K562 (cell line): ENCODE measurements around the gene PRRG4. TPM values are rescaled to one million over a fixed set of nuclear protein-coding genes. Genes with fewer than 3 reads are reported as not detected.

Experiments used
- ATAC-seq: fragments of 200-7000 bp; cut with Tn5 transposase; 3 replicates; pipeline ENCODE4 v1.9.1; 2020; ENCODE audit warnings: moderate library complexity
- BruUV-seq: library from RNA; stranded (reverse); fragments of 400-500 nt; replicated peaks from 2 replicates; lab custom pipeline; 2021; lab: Mats Ljungman, UMichigan
- CTCF ChIA-PET: fragments of 300-600 bp; formaldehyde crosslinking; extraction: SDS; loops from one replicate; lab custom pipeline; 2021; ENCODE audit warnings: low intra/inter-chr PET ratio; lab: Yijun Ruan, JAX
- POLR2A ChIA-PET: fragments of 300-600, 350-650 bp; sonication (Branson Sonifier 250); formaldehyde crosslinking; extraction: SDS; loops from one replicate; lab custom pipeline; 2021; ENCODE audit warnings: antibody characterized with exemption, inconsistent platforms; lab: Yijun Ruan, JAX
- DNase-seq, 4 experiments: peaks; one replicate each; pipeline versions ENCODE4 v3.0.0 to v3.0.0-alpha.2; 2011 to 2018; ENCODE audit warnings: low spot score in 3 of 4, mixed read lengths in 3 of 4; ENCODE audit errors: extremely low read depth in 1 of 4
- FAIRE-seq: peaks from 2 replicates; lab custom pipeline; 2011; peaks lifted over from hg19 to GRCh38; lab: Jason Lieb, UNC
- H2AFZ ChIP-seq: 2 replicates; pipeline ENCODE4 v1.6.0; 2011; ENCODE audit warnings: low read depth, low read length, control low read depth, inconsistent platforms
- H3K27ac ChIP-seq: fragments of 200-600 bp; 3 replicates; pipeline ENCODE4 v1.8.0; 2011; ENCODE audit warnings: low read depth, mild to moderate bottlenecking, control low read depth, inconsistent platforms, low read length, moderate library complexity, mixed read lengths; ENCODE audit errors: extremely low read depth
- H3K27me3 ChIP-seq, 2 experiments: fragments of 300-600 bp in 1 of 2; 2 replicates in 1 of 2; 3 replicates in 1 of 2; pipeline versions ENCODE4 v1.6.0 to v1.8.0; 2011; ENCODE audit warnings: inconsistent platforms in 2 of 2, low read length in 2 of 2, mild to moderate bottlenecking in 1 of 2, mixed read lengths in 1 of 2, moderate library complexity in 1 of 2; ENCODE audit not compliant: control insufficient read depth in 2 of 2, insufficient read depth in 2 of 2
- H3K36me3 ChIP-seq: fragments of 300-600 bp; 3 replicates; pipeline ENCODE4 v1.8.0; 2011; ENCODE audit warnings: mild to moderate bottlenecking, low read length, inconsistent platforms; ENCODE audit not compliant: control insufficient read depth, insufficient read depth
- H3K4me1 ChIP-seq, 2 experiments: fragments of 200-600 bp in 1 of 2; replicated peaks in 1 of 2; 2 replicates in 1 of 2; 3 replicates in 1 of 2; pipeline versions ENCODE4 v1.5.1 to v1.8.0; 2011; ENCODE audit warnings: inconsistent platforms in 2 of 2, low read length in 2 of 2, mild to moderate bottlenecking in 1 of 2, mixed read lengths in 1 of 2, moderate library complexity in 1 of 2; ENCODE audit not compliant: control insufficient read depth in 2 of 2, insufficient read depth in 2 of 2
- H3K4me2 ChIP-seq: 2 replicates; pipeline ENCODE4 v1.6.1; 2011; ENCODE audit warnings: low read length, control low read depth, inconsistent platforms, mixed read lengths; ENCODE audit not compliant: insufficient read depth
- H3K4me3 ChIP-seq: fragments of 200-600 bp; sonication (generic), shearing (Covaris generic); 2 replicates; pipeline ENCODE4 v1.5.1; 2016; ENCODE audit warnings: control low read depth, inconsistent platforms
- H3K79me2 ChIP-seq: fragments of 200-600 bp; 3 replicates; pipeline ENCODE4 v1.8.0; 2011; ENCODE audit warnings: low read length, inconsistent platforms; ENCODE audit not compliant: control insufficient read depth, insufficient read depth
- H3K9ac ChIP-seq, 2 experiments: 2 replicates each; pipeline versions ENCODE4 v1.6.0 to v1.6.1; 2011; ENCODE audit warnings: low read depth in 2 of 2, low read length in 2 of 2, control low read depth in 1 of 2, inconsistent platforms in 1 of 2, mild to moderate bottlenecking in 1 of 2, mixed read lengths in 1 of 2; ENCODE audit not compliant: insufficient read depth in 1 of 2
- H3K9me1 ChIP-seq: one replicate; pipeline ENCODE4 v1.6.0; 2011; ENCODE audit warnings: inconsistent platforms, mild to moderate bottlenecking, low read length, moderate library complexity; ENCODE audit not compliant: control insufficient read depth, insufficient read depth
- H3K9me3 ChIP-seq: replicated peaks from 2 replicates; pipeline ENCODE4 v1.5.1; 2011; ENCODE audit warnings: low read depth, low read length, inconsistent platforms; ENCODE audit not compliant: control insufficient read depth, insufficient read depth
- H4K20me1 ChIP-seq: replicated peaks from 2 replicates; pipeline ENCODE4 v1.6.1; 2011; ENCODE audit warnings: low read length, inconsistent platforms, mixed read lengths; ENCODE audit not compliant: control insufficient read depth, insufficient read depth
- CBX1 ChIP-seq: sonication (generic); IDR thresholded peaks from 2 replicates; pipeline ENCODE4 v1.6.1; 2016; ENCODE audit warnings: antibody characterized with exemption, low read depth, mild to moderate bottlenecking
- FUS ChIP-seq: fragments of 200-400 bp; formaldehyde crosslinking; optimal IDR thresholded peaks from 2 replicates; pipeline ENCODE3; 2017; ENCODE audit warnings: low read depth, low read length
- HES1 ChIP-seq: fragments of 450-650 bp; IDR thresholded peaks from 2 replicates; pipeline ENCODE4 v1.6.1; 2016; ENCODE audit warnings: low read depth, mild to moderate bottlenecking, moderate library complexity
- LARP7 ChIP-seq: fragments of 450-650 bp; IDR thresholded peaks from 2 replicates; pipeline ENCODE4 v1.6.1; 2016
- NBN ChIP-seq: fragments of 450-650 bp; IDR thresholded peaks from 2 replicates; pipeline ENCODE4 v1.6.1; 2016; ENCODE audit warnings: low read depth, mild to moderate bottlenecking
- PHTF2 ChIP-seq: fragments of 250-450 bp; sonication (Bioruptor Pico); IDR thresholded peaks from 2 replicates; pipeline ENCODE4 v1.5.0; 2021; ENCODE audit warnings: mild to moderate bottlenecking
- POLR2H ChIP-seq: IDR thresholded peaks from 2 replicates; pipeline ENCODE4 v1.6.1; 2016; ENCODE audit warnings: missing genetic modification characterization, low read depth, mild to moderate bottlenecking, control low read depth, missing compliant biosample characterization, moderate library complexity
- PPARD ChIP-seq: fragments of 250-450 bp; sonication (Bioruptor Pico); IDR thresholded peaks from 2 replicates; pipeline ENCODE4 v1.8.0; 2022; ENCODE audit warnings: inconsistent platforms, mild to moderate bottlenecking, moderate library complexity
- SMAD2 ChIP-seq: fragments of 150-350 bp; IDR thresholded peaks from 2 replicates; pipeline ENCODE4 v1.6.1; 2014; ENCODE audit warnings: low read depth, mild to moderate bottlenecking, low read length
- SMC3 ChIP-seq: conservative IDR thresholded peaks from 2 replicates; pipeline ENCODE4 v1.6.1; 2011; ENCODE audit warnings: low read depth, low read length, improper control_type of control experiment; ENCODE audit not compliant: insufficient read depth
- STAG1 ChIP-seq: sonication (generic); formaldehyde crosslinking; IDR thresholded peaks from 2 replicates; pipeline ENCODE4 v1.5.0; 2020; ENCODE audit warnings: missing genetic modification reagents, borderline replicate concordance
- USF2 ChIP-seq: sonication (generic); formaldehyde crosslinking; IDR thresholded peaks from 2 replicates; pipeline ENCODE4 v1.5.0; 2020; ENCODE audit warnings: missing genetic modification reagents
- ZNF143 ChIP-seq: sonication (generic); formaldehyde crosslinking; IDR thresholded peaks from 2 replicates; pipeline ENCODE4 v1.9.0; 2022; ENCODE audit warnings: mild to moderate bottlenecking, missing genetic modification reagents
- ZNF398 ChIP-seq: fragments of 250-450 bp; sonication (Bioruptor Pico); IDR thresholded peaks from 2 replicates; pipeline ENCODE4 v1.8.0; 2021; ENCODE audit warnings: moderate library complexity, mild to moderate bottlenecking, inconsistent platforms
- WGBS: fragments of 100-300 bp; shearing (Covaris generic); methylation state at CpG from one replicate; pipeline ENCODE4 v1.1.6; 2016; ENCODE audit warnings: low coverage, mixed read lengths; ENCODE audit not compliant: insufficient coverage; ENCODE audit errors: missing lambda C conversion rate; 5-methylcytosine and 5-hydroxymethylcytosine counted together
- in situ Hi-C: fragments of 300-500 bp; cut with MboI; formaldehyde crosslinking; loops from 4 replicates; pipeline ENCODE4 v1.15.0; 2018; ENCODE audit warnings: inconsistent platforms, mixed read lengths
- intact Hi-C: fragments of 100-400 bp; cut with micrococcal nuclease; formaldehyde crosslinking; loops from 2 replicates; pipeline ENCODE4 v1.14.2; 2022
- polyA plus RNA-seq, 8 experiments: library from polyadenylated mRNA; depleted of rRNA in 4 of 8; stranded (reverse) in 5 of 8; unstranded in 3 of 8; fragments of >200 nt; fragmentation: Nextera tagmentation in 2 of 8; fragmentation: Illumina TruSeq in 1 of 8; extraction: Ambion mirVana in 2 of 8; extraction: Trizol in 1 of 8; gene quantifications; 2 replicates each; pipeline versions ENCODE4 v1.2.1 to v1.2.3, GENCODE V29; 2011 to 2014; ENCODE audit warnings: inconsistent platforms in 1 of 8, missing spikeins in 1 of 8
- total RNA-seq, 7 experiments: library from RNA; depleted of rRNA in 6 of 7; stranded (reverse); fragments of >200 nt in 6 of 7; fragmentation: Illumina TruSeq in 2 of 7; extraction: Trizol in 2 of 7; gene quantifications; 2 replicates each; pipeline versions ENCODE4 v1.2.1 to v1.2.3, GENCODE V29; 2011 to 2021; ENCODE audit warnings: low replicate concordance in 1 of 7
- TF ChIP-seq, protein P1 (sequence below): IDR thresholded peaks from 2 replicates; pipeline ENCODE4 v1.6.1; 2012; ENCODE audit warnings: low read depth, low read length, improper control_type of control experiment, borderline replicate concordance

Gene PRRG4
- total and polyA plus RNA-seq, 9 of the 15 experiments (the other 6 are each of a cell fraction or from before 2014, with no cell fraction given), result not detected

- BruUV-seq, result no TSS peak
- no peaks in the 10 kb centered on the region for H3K9me1 ChIP-seq
- DNase-seq (peak; percentile 36 to 73 (median 50)), FAIRE-seq (peak; percentile 85), ATAC-seq (peak; percentile 99)
- H3K4me2 ChIP-seq, result no peak overlapping the region
- CTCF ChIA-PET, result interaction anchor here (0.6 to 1.3 kb wide), 3 partner anchors 152 to 486 kb away, joined by 3 to 4 read pairs (median 4); no protein-coding TSS in a partner anchor
- intact Hi-C loops (loop anchor here (1.0 kb wide), 1 partner anchor 256 kb away; no protein-coding TSS in a partner anchor), in situ Hi-C loops (no loop called here)
- no peaks in the 10 kb centered on the region for H3K79me2 ChIP-seq
- no peaks in the 10 kb centered on the region for H3K36me3 ChIP-seq
- peaks cover 0 to 10% of the 10 kb centered on the region in 2 experiments; a peak in 2 of 5 replicates for H3K27me3 ChIP-seq
- H2AFZ ChIP-seq, result no peak overlapping the region
- POLR2A ChIA-PET, result interaction anchor here (0.6 to 0.7 kb wide), 2 partner anchors 98 to 475 kb away, joined by 3 read pairs; no protein-coding TSS in a partner anchor
- no peak overlapping the region for H3K9ac ChIP-seq
- 2% methylated on average over 3 of the region's 3 CpGs for WGBS
- H3K27ac ChIP-seq, result no peak overlapping the region
- H3K9me3 ChIP-seq, result no peaks in the 10 kb centered on the region; the same call in 1 of the 2 replicates
- H3K4me3 ChIP-seq, result no peak overlapping the region
- no peaks in the 10 kb centered on the region for H4K20me1 ChIP-seq
- no peaks in the 10 kb centered on the region for H3K4me1 ChIP-seq
- TF ChIP-seq, protein P1, sequence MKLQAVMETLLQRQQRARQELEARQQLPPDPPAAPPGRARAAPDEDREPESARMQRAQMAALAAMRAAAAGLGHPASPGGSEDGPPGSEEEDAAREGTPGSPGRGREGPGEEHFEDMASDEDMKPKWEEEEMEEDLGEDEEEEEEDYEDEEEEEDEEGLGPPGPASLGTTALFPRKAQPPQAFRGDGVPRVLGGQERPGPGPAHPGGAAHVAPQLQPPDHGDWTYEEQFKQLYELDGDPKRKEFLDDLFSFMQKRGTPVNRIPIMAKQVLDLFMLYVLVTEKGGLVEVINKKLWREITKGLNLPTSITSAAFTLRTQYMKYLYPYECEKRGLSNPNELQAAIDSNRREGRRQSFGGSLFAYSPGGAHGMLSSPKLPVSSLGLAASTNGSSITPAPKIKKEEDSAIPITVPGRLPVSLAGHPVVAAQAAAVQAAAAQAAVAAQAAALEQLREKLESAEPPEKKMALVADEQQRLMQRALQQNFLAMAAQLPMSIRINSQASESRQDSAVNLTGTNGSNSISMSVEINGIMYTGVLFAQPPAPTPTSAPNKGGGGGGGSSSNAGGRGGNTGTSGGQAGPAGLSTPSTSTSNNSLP, result no peak
- TF ChIP-seq LARP7, result no peak
- TF ChIP-seq SMAD2, result no peak
- no peak for TF ChIP-seq PHTF2 (CRISPR knock-in tag)
- no peak for TF ChIP-seq FUS
- no peak for TF ChIP-seq CBX1
- TF ChIP-seq PPARD (CRISPR knock-in tag), result no peak
- TF ChIP-seq USF2 (CRISPR knock-in tag), result no peak
- TF ChIP-seq STAG1 (CRISPR knock-in tag), result peak; percentile 60; the same call in 1 of the 2 replicates
- TF ChIP-seq HES1, result no peak
- TF ChIP-seq NBN, result no peak
- no peak for TF ChIP-seq POLR2H (tag)
- TF ChIP-seq ZNF398 (CRISPR knock-in tag), result no peak
- peak; percentile 71 for TF ChIP-seq SMC3
- TF ChIP-seq ZNF143, result no peak
Observed at GRCh38 chr11:32809313-32809712, 20.4 kb upstream of the PRRG4 start.
